ENCODE results near the gene EIF5.
"Not testable (repeated sequence)": the region's sequence is repeated elsewhere in the genome, so short reads cannot be mapped to it uniquely, and the experiment has no call there.

Gene EIF5

GRCh38 chr14:103354141-103354540, 20.1 kb downstream of the EIF5 start:
- intact Hi-C loops (cut with micrococcal nuclease): loop anchor here (5.0 kb wide), 1 partner anchor 33 kb away; the partner anchor contains the start of gene MARK3
- H3K36me3 Mint-ChIP-seq (ENCODE audit: low read depth): no peaks in the 10 kb centered on the region
- H3K27me3 Mint-ChIP-seq: peaks cover 7% of the 10 kb centered on the region
- peaks cover 15% of the 10 kb centered on the region for H3K4me1 Mint-ChIP-seq (ENCODE audit: low read depth)
- H3K9me3 Mint-ChIP-seq: no peaks in the 10 kb centered on the region
- H3K27ac Mint-ChIP-seq: no peak overlapping the region
- H3K4me3 Mint-ChIP-seq: no peak overlapping the region

- H3K36me3 Mint-ChIP-seq (ENCODE audit: low read depth): no peaks in the 10 kb centered on the region
- no peaks in the 10 kb centered on the region for H3K9me3 Mint-ChIP-seq
- H3K27ac Mint-ChIP-seq: no peak overlapping the region
- H3K4me1 Mint-ChIP-seq (ENCODE audit: low read depth): peaks cover 15% of the 10 kb centered on the region
- no peak overlapping the region for H3K4me3 Mint-ChIP-seq
- intact Hi-C loops (cut with micrococcal nuclease): no loop called here
- peaks cover 7% of the 10 kb centered on the region for H3K27me3 Mint-ChIP-seq
These were observed 22.1 kb downstream of the EIF5 start for GRCh38 chr14:103356024-103356682.

GRCh38 chr14:103357552-103357951, 23.5 kb downstream of the EIF5 start:
- H3K27ac Mint-ChIP-seq; H3K36me3 Mint-ChIP-seq (ENCODE audit: low read depth); intact Hi-C loops (cut with micrococcal nuclease); H3K27me3 Mint-ChIP-seq; H3K4me3 Mint-ChIP-seq; H3K9me3 Mint-ChIP-seq: not testable (repeated sequence)
- peaks cover 15% of the 10 kb centered on the region for H3K4me1 Mint-ChIP-seq (ENCODE audit: low read depth)

GRCh38 chr14:103360548-103360947, 26.5 kb downstream of the EIF5 start:
- Mint-ChIP-seq H3K9me3 (peaks cover 21% of the 10 kb centered on the region), H3K27ac (no peak overlapping the region), H3K4me1 (ENCODE audit: low read depth) (peaks cover 12% of the 10 kb centered on the region), H3K36me3 (ENCODE audit: low read depth) (no peaks in the 10 kb centered on the region), H3K27me3 (no peaks in the 10 kb centered on the region), H3K4me3 (no peak overlapping the region)
- intact Hi-C loops (cut with micrococcal nuclease): no loop called here

GRCh38 chr14:103361867-103362266, 27.8 kb downstream of the EIF5 start:
- intact Hi-C loops (cut with micrococcal nuclease): no loop called here
- peaks cover 4% of the 10 kb centered on the region for H3K4me1 Mint-ChIP-seq (ENCODE audit: low read depth)
- H3K27ac Mint-ChIP-seq: no peak overlapping the region
- H3K36me3 Mint-ChIP-seq (ENCODE audit: low read depth): no peaks in the 10 kb centered on the region
- peaks cover 21% of the 10 kb centered on the region for H3K9me3 Mint-ChIP-seq
- H3K27me3 Mint-ChIP-seq: no peaks in the 10 kb centered on the region
- no peak overlapping the region for H3K4me3 Mint-ChIP-seq

GRCh38 chr14:103362780-103363179, 28.7 kb downstream of the EIF5 start:
- no peaks in the 10 kb centered on the region for H3K36me3 Mint-ChIP-seq (ENCODE audit: low read depth)
- no peaks in the 10 kb centered on the region for H3K27me3 Mint-ChIP-seq
- no peaks in the 10 kb centered on the region for H3K4me1 Mint-ChIP-seq (ENCODE audit: low read depth)
- no peak overlapping the region for H3K4me3 Mint-ChIP-seq
- intact Hi-C loops (cut with micrococcal nuclease): no loop called here
- H3K9me3 Mint-ChIP-seq: peaks cover 21% of the 10 kb centered on the region
- no peak overlapping the region for H3K27ac Mint-ChIP-seq

GRCh38 chr14:103366741-103367140, 32.7 kb downstream of the EIF5 start:
- no peak overlapping the region for H3K27ac Mint-ChIP-seq
- H3K36me3 Mint-ChIP-seq (ENCODE audit: low read depth): no peaks in the 10 kb centered on the region
- H3K4me1 Mint-ChIP-seq (ENCODE audit: low read depth): no peaks in the 10 kb centered on the region
- no peak overlapping the region for H3K4me3 Mint-ChIP-seq
- intact Hi-C loops (cut with micrococcal nuclease): no loop called here
- no peaks in the 10 kb centered on the region for H3K27me3 Mint-ChIP-seq
- peaks cover 21% of the 10 kb centered on the region for H3K9me3 Mint-ChIP-seq

- no peaks in the 10 kb centered on the region for H3K36me3 Mint-ChIP-seq (ENCODE audit: low read depth)
- H3K4me1 Mint-ChIP-seq (ENCODE audit: low read depth): peaks cover 6% of the 10 kb centered on the region
- no peak overlapping the region for H3K27ac Mint-ChIP-seq
- H3K4me3 Mint-ChIP-seq: no peak overlapping the region
- intact Hi-C loops (cut with micrococcal nuclease): no loop called here
- H3K27me3 Mint-ChIP-seq: no peaks in the 10 kb centered on the region
- peaks cover 15% of the 10 kb centered on the region for H3K9me3 Mint-ChIP-seq
These were observed 34.0 kb downstream of the EIF5 start for GRCh38 chr14:103367995-103368394.

GRCh38 chr14:103370087-103370486, 36.0 kb downstream of the EIF5 start:
- Mint-ChIP-seq H3K9me3 (no peaks in the 10 kb centered on the region), H3K4me3 (no peak overlapping the region), H3K27ac (no peak overlapping the region), H3K36me3 (ENCODE audit: low read depth) (no peaks in the 10 kb centered on the region), H3K4me1 (ENCODE audit: low read depth) (peaks cover 6% of the 10 kb centered on the region), H3K27me3 (peaks cover 1% of the 10 kb centered on the region)
- intact Hi-C loops (cut with micrococcal nuclease): no loop called here

GRCh38 chr14:103372017-103372416, 38.0 kb downstream of the EIF5 start:
- intact Hi-C loops (cut with micrococcal nuclease): no loop called here
- H3K9me3 Mint-ChIP-seq: no peaks in the 10 kb centered on the region
- H3K27ac Mint-ChIP-seq: no peak overlapping the region
- H3K4me1 Mint-ChIP-seq (ENCODE audit: low read depth): peaks cover 6% of the 10 kb centered on the region
- no peak overlapping the region for H3K4me3 Mint-ChIP-seq
- H3K36me3 Mint-ChIP-seq (ENCODE audit: low read depth): no peaks in the 10 kb centered on the region
- H3K27me3 Mint-ChIP-seq: peaks cover 1% of the 10 kb centered on the region

- H3K36me3 Mint-ChIP-seq (ENCODE audit: low read depth): no peaks in the 10 kb centered on the region
- peaks cover 1% of the 10 kb centered on the region for H3K27me3 Mint-ChIP-seq
- H3K27ac Mint-ChIP-seq: no peak overlapping the region
- H3K9me3 Mint-ChIP-seq: no peaks in the 10 kb centered on the region
- peaks cover 6% of the 10 kb centered on the region for H3K4me1 Mint-ChIP-seq (ENCODE audit: low read depth)
- intact Hi-C loops (cut with micrococcal nuclease): no loop called here
- H3K4me3 Mint-ChIP-seq: no peak overlapping the region
These were observed 38.7 kb downstream of the EIF5 start for GRCh38 chr14:103372552-103373304.

- Mint-ChIP-seq H3K4me3 (no peak overlapping the region), H3K27me3 (peaks cover 3% of the 10 kb centered on the region), H3K9me3 (no peaks in the 10 kb centered on the region), H3K27ac (no peak overlapping the region), H3K4me1 (ENCODE audit: low read depth) (peaks cover 6% of the 10 kb centered on the region), H3K36me3 (ENCODE audit: low read depth) (no peaks in the 10 kb centered on the region)
- intact Hi-C loops (cut with micrococcal nuclease): no loop called here
These were observed 40.1 kb downstream of the EIF5 start for GRCh38 chr14:103374121-103374520.

- Mint-ChIP-seq H3K27me3 (peaks cover 3% of the 10 kb centered on the region), H3K36me3 (ENCODE audit: low read depth) (no peaks in the 10 kb centered on the region), H3K27ac (no peak overlapping the region), H3K9me3 (no peaks in the 10 kb centered on the region), H3K4me3 (no peak overlapping the region), H3K4me1 (ENCODE audit: low read depth) (peaks cover 17% of the 10 kb centered on the region)
- intact Hi-C loops (cut with micrococcal nuclease): no loop called here
These were observed 43.5 kb downstream of the EIF5 start for GRCh38 chr14:103377522-103378037.

GRCh38 chr14:103378038-103378854, 44.2 kb downstream of the EIF5 start:
- no peaks in the 10 kb centered on the region for H3K9me3 Mint-ChIP-seq
- H3K27ac Mint-ChIP-seq: no peak overlapping the region
- peaks cover 3% of the 10 kb centered on the region for H3K27me3 Mint-ChIP-seq
- H3K4me1 Mint-ChIP-seq (ENCODE audit: low read depth): peaks cover 20% of the 10 kb centered on the region
- intact Hi-C loops (cut with micrococcal nuclease): no loop called here
- H3K36me3 Mint-ChIP-seq (ENCODE audit: low read depth): no peaks in the 10 kb centered on the region
- H3K4me3 Mint-ChIP-seq: no peak overlapping the region

All from dendritic cell treated with granulocyte-macrophage colony-stimulating factor and Interleukin-4, amounts not matched to agents 40 ng/mL and 50 ng/mL, for 4 days (primary cell).